ENCODE measurements around the gene EPB41L1.

Gene EPB41L1

DNA sequence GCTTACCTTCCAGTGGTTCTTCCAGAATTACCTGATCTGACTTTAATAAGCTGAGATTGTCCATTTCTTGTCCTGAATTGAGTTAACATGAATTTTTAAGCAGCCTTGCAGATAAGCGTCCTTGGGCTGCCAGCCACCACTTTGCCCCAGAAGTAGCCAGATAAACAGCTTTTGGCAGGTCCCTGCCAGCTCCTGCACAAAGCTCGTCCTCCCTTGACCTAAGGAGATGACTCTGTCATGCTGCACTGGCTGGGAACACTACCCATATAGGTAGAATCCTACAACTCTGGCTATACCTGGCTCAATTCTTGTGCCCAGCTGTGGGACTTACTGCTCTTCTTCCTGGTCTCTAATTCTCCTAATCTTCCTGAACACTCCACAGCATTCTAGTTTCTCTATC is 42.1 kb downstream of the EPB41L1 start:
- DNase-seq (ENCODE audit: low read depth), result no peak

DNA sequence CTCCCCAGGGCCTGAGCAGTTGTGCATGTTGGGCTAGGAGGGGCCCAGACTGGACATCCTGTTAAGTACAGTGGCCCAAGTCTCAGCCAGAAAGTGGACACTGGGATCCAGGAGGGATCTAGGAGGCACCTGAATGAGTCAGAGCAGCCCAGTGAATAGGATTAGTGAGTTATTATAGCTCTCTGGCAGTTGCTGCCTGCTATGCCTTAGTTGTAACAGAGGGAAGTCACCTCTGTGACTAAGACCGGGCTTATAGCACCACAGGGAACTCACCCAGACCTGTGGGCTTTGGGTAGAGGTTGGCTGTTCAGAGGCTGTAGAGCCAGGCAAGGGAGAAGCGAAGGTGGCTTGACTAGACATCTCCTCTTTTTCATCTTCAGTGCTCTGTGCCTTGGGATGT is 42.7 kb downstream of the EPB41L1 start:
- no peak for DNase-seq (ENCODE audit: low read depth)

- DNase-seq (ENCODE audit: low read depth), result peak; percentile 52
These were observed 45.1 kb downstream of the EPB41L1 start for GRCh38 chr20:36199345-36200257.

DNA sequence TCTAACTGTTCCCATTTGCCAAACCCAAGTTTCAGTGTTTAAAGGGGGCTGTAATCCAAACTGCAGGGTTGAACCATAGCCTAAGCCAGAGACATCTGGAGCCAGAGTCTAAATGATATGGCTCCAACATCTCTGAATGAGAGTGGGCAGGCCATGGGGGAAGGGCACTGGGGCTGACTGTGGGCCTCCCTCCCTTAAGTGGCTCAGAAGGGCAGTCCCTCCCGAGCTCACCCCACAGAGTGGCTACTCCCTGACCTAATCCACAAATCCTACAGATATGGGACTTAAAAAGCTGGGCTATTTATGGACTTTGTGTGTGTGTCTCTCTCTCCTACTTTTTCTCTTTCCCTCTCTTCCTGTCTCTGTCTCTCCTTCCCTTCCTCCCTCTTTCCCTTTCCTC is 45.9 kb downstream of the EPB41L1 start:
- DNase-seq (ENCODE audit: low read depth), result no peak

GRCh38 chr20:36201198-36201597 is 46.7 kb downstream of the EPB41L1 start:
- no peak for DNase-seq (ENCODE audit: low read depth)

DNA sequence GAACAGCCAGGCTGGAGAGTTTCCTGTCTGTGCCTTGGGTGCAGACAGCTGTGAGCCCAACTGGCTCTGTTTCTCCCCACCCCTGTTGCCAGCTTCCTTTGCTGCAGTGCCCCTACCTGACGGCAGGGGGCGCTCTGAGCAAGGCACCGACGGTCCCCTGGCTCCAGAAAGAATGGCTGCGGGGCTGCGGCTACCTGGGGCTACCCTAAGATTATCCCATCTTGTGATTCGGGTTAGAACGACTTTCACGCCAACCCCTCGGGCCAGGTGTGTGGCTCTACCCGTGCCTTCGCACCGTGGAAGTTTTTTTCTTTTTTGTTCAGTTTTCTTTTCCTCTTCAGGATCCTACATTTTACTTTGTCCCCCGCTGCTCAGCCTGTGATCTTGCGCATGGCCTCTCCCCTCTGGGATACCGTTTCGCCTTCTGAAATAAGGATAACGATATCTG is 48.4 kb downstream of the EPB41L1 start:
- DNase-seq (ENCODE audit: low read depth), result peak; percentile 66

DNA sequence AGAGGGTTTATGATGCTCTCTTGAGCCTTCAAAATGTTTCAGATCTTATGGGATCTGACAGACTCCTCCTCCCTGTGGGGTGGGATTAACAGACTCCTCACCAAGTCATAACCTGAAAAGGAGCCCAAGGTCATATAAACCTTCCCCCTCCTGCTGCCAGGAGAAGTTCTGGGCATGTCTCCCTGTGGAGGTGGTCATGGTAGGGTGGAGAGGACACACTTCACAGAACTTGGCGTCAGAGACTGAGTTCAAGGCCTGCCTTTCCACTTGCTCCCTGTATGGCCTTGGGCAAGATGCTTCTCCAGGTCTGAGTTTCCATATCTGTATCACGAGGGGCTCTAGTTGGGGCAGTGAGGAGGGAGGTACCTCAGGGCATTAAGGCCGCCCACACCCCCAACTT is 49.3 kb downstream of the EPB41L1 start:
- DNase-seq (ENCODE audit: low read depth), result no peak

DNA sequence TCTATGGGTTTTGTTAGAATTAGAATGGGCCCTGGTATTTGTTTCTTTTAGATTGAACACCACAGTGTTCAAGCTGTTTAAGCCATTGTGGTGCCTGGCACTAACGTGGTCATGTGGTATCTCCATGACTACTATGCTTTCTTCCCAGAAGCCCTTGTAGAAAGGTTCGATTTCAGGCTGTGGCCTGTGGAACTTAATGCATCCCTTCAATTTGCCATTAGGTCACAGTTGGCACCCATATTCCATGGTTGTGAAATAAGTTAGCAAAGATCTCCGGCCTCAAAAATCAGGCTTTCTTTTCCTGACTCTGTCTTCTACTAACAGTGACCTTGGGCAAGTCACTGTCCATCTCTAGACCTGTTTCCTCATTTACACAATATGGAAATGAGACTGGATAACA is 50.5 kb downstream of the EPB41L1 start:
- no peak for DNase-seq (ENCODE audit: low read depth)

- DNase-seq (ENCODE audit: low read depth), result no peak
These were observed 51.5 kb downstream of the EPB41L1 start for GRCh38 chr20:36206068-36206467.

GRCh38 chr20:36206641-36207040 is 52.1 kb downstream of the EPB41L1 start:
- DNase-seq (ENCODE audit: low read depth), result no peak

DNA sequence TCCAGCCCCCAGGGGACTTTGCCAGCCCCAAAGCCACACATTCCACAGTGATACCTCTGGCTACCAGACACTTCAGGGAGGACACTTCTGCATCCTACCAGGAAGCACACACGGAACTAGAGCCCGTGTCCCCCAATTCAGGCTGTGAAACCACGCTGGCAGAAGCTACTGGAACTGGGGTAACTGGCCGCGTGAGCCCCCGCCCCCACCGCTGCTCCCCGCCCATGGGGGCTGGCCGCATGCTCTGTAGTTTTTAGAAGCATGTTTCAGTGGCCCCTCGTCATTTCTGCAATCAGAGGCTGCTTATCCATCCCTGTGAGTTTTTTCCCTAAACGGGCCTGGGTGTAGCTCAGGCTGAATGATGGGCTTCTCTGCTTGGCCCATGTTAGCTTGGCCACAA is 53.1 kb downstream of the EPB41L1 start:
- no peak for DNase-seq (ENCODE audit: low read depth)

DNA sequence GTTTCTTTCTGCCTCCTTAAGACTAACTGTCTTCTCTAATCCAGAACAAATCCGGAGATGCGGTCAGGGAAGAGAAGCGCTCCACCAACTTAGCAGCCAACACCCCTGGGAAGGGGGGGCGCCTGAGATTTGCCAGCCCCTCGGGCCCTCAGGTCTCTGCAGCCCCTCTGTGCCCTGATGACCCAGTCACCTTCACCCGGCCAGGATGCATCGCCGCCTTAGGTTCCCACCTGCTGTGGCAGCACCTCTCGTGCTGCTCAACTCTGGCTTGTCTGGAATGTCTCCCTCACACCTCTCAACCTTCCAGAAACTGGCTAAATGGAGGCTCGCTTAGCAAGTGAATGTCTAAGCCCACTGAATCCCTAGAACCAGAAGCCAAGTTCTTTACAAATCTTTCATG is 53.7 kb downstream of the EPB41L1 start:
- DNase-seq (ENCODE audit: low read depth), result no peak

DNA sequence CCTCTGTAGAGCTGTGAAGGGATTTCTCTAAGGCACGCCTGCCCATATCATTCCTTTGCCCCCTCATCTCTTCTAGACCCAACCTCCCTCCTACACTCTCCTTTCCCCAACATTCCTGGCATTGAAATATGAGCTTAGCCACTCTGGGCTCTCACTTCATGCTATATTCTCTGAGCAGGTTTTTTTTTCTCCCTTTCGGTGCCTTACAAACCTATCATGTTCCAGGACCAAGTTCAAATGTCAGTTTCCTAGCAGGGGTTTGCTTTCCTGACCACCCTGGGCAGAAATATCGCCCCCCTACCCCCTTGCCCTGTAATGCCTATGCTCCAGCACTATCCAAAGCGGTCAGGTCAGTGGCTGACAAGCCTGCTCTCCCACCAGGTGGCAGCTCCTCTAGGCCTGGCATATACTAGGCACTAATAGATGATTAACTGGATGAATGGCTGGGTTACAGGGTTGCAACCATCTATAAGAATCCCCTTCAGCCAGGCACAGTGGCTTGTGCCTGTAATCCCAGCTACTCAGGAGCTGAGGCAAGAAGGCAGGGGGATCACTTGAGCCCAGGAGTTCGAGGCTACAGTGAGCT is 56.0 kb downstream of the EPB41L1 start:
- no peak for DNase-seq (ENCODE audit: low read depth)

DNA sequence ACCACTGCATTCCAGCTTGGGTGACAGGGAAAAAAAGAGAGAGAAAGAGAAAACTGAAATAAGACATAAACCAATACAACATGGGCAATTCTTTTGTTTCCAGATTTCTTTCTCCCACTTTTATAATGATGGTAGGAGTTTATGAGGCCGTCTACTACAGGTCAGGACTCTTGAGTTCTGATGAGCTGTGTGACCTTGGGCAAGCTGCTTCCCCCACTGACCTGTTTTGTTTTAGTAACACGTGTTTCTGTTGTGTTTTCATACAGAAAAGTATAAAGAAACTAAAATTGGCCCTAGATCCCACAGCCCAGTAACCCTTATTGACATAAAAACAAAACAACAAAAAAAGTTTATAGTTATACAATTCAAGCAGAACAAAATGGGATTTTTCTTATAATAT is 58.8 kb downstream of the EPB41L1 start:
- no peak for DNase-seq (ENCODE audit: low read depth)

DNA sequence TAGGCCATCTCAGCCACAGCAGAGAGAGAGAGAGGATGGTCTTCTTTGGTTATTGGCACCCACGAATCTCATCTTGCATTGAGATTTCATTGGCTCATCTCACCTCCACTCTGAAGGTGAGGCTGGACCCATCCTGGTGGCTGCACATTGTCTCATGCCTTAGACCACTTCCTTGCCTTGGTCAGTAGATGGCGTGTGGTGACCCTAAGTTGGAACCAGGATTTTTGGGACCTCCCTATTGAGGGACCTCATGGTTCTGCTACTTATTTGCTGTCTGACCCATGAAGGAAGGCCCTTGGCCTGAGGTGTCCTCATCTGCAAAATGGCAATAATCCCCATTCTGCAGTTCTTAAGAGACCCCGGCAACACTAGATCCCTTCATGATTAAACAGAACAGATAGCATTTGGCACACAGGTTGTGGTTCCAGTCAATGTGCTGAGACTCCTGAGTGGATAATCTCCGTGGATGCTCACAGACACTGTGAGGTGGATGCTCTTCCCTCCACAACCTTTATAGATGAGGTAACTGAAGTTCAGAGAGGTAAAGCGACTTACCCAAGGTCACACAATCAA is 60.2 kb downstream of the EPB41L1 start:
- no peak for DNase-seq (ENCODE audit: low read depth)

GRCh38 chr20:36215778-36216177 is 61.2 kb downstream of the EPB41L1 start:
- no peak for DNase-seq (ENCODE audit: low read depth)

GRCh38 chr20:36216314-36217025 is 61.9 kb downstream of the EPB41L1 start:
- DNase-seq (ENCODE audit: low read depth), result no peak

DNA sequence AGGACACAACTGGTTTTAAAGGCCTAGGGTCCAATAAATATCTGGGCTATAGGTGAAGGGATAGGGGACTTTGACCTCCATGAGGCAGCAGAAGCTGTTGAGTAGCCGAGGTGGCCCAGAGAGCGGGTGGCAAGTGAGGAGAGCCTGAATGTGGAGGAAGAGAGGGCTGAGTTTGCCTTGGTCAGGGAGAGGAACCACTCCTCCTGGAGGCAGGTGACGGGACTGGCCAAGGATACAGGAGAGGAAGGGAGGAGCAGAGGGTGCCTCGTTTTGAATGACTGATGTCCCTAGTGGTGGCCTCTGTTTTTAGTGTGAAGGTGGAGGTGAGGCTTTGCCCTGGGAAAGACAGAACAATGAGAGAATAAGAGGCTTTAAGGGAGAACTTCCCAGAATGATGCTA is 62.7 kb downstream of the EPB41L1 start:
- DNase-seq (ENCODE audit: low read depth), result no peak

GRCh38 chr20:36218380-36219064 is 64.0 kb downstream of the EPB41L1 start:
- no peak for DNase-seq (ENCODE audit: low read depth)

- no peak for DNase-seq (ENCODE audit: low read depth)
These were observed 65.2 kb downstream of the EPB41L1 start for GRCh38 chr20:36219671-36220220.

GRCh38 chr20:36225666-36226065 is 71.1 kb downstream of the EPB41L1 start:
- DNase-seq (ENCODE audit: low read depth), result no peak

DNA sequence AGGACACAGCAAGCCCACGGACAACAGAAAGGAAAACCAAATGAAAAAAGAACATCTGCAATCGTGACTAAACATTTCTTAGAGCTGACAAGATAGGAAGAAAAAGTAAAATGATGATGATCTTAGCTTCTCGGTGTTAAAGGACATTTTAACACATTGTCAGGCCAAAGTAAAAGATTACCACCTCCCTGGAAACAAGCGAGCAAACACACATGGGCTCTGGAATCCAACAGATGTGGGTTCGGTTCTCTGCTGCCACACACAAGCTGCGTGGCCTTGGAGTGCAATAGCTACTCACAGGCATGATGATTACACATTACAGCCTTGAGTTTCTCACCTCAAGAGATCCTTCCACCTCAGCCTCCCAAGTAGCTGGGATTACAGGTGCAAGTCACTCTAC is 74.2 kb downstream of the EPB41L1 start:
- no peak for DNase-seq (ENCODE audit: low read depth)
